Ovary (tissue), 9 donors: Measurements from ENCODE around the gene LDLRAD4. TPM values are rescaled to one million over a fixed set of nuclear protein-coding genes. Genes with fewer than 3 reads are reported as not detected.

ENCODE experiments used
- DNase-seq, 5 donors: peaks; one replicate each; pipeline ENCODE4 v3.0.0-alpha.2; 2019 to 2020
- H3K27ac ChIP-seq, 2 donors: fragments of 200-600 bp; one replicate each; pipeline versions ENCODE4 v1.5.1 to v1.8.0; 2019 to 2022
- H3K27me3 ChIP-seq: fragments of 200-600 bp; one replicate; pipeline ENCODE4 v1.8.0; 2022
- H3K36me3 ChIP-seq: fragments of 200-600 bp; sonication (generic); one replicate; pipeline ENCODE4 v1.5.1; 2019
- H3K4me1 ChIP-seq: one replicate; pipeline ENCODE4 v1.8.1; 2013; ENCODE audit warnings: mild to moderate bottlenecking, moderate library complexity; ENCODE audit not compliant: insufficient read depth
- H3K4me3 ChIP-seq: fragments of 200-600 bp; sonication (generic); one replicate; pipeline ENCODE4 v1.5.1; 2017
- H3K9me3 ChIP-seq, 2 donors: fragments of 200-600 bp in 1 of 2; sonication (generic) in 1 of 2; one replicate each; pipeline versions ENCODE4 v1.5.1 to v1.8.1; 2013 to 2019; ENCODE audit warnings: mild to moderate bottlenecking in 1 of 2, moderate library complexity in 1 of 2
- CTCF ChIP-seq, 3 donors: fragments of 450-650 bp in 2 of 3; fragments of 200-600 bp in 1 of 3; IDR thresholded peaks; one replicate each; pipeline versions ENCODE4 v1.5.1 to v1.8.0; 2016 to 2022; ENCODE audit warnings: antibody characterized with exemption in 3 of 3, mild to moderate bottlenecking in 1 of 3
- EP300 ChIP-seq: sonication (generic); formaldehyde crosslinking; IDR thresholded peaks from one replicate; pipeline ENCODE4 v1.6.1; 2017; ENCODE audit warnings: antibody characterized with exemption
- POLR2A ChIP-seq: fragments of 450-650 bp; IDR thresholded peaks from one replicate; pipeline ENCODE4 v1.6.1; 2017; ENCODE audit warnings: antibody characterized with exemption, mild to moderate bottlenecking, moderate library complexity
- WGBS, 3 donors: extraction: QIAGEN DNeasy Blood & Tissue Kit in 1 of 3; methylation state at CpG; one replicate each; pipeline versions ENCODE4 v1.1.5 to v1.1.7; 2013 to 2017; 5-methylcytosine and 5-hydroxymethylcytosine counted together
- intact Hi-C, 4 donors: fragments of 100-400 bp; cut with DNase I; formaldehyde crosslinking; loops; one replicate each; pipeline versions ENCODE4 v1.11.0 to v1.15.1; 2022 to 2023
- polyA plus RNA-seq, 2 donors: library from polyadenylated mRNA; stranded (reverse); fragments of 200-250 nt in 1 of 2; fragments of 350-450 nt in 1 of 2; fragmentation: Illumina TruSeq in 1 of 2; extraction: RNeasy Lipid Tissue Mini Kit (QIAGEN cat#74804) in 1 of 2; gene quantifications; one replicate each; pipeline ENCODE4 v1.2.3, GENCODE V29; 2013 to 2014
- total RNA-seq, 7 donors: library from RNA; depleted of rRNA in 2 of 7; stranded (reverse); fragments of >200 nt in 2 of 7; fragmentation: NEBNext Ultra II Directional in 3 of 7; extraction: Animal tissue kit (Norgen Biotek cat#: 25700) in 3 of 7; gene quantifications; one replicate each; pipeline versions ENCODE4 v1.1.0 to v1.2.4, GENCODE V29; 2016 to 2023
- donor health status: DM: no; HTN: no; CAD: no; lungs with moderate emphysema.
- donor health status: DM: no; HTN: no; CAD: no.
- donor health status: Bipolar disorder and iron deficiency.
- donor health status: DM: yes; HTN: yes; CAD: no.
- donor health status: DM: no; HTN: no; CAD: no.
- donor health status: DM: yes; HTN: yes; CAD: no.

LDLRAD4 gene
- total and polyA plus RNA-seq, 9 donors, result 2.3 to 31.6 (median 8.3) TPM

GRCh38 chr18:13237641-13238040 is 19.1 kb downstream of the LDLRAD4 start:
- H3K36me3 ChIP-seq, result no peaks in the 10 kb centered on the region
- WGBS, 3 donors, result 96 to 97% (median 96%) methylated on average over 3 of the region's 3 CpGs
- H3K4me1 ChIP-seq, result no peaks in the 10 kb centered on the region
- intact Hi-C loops, result no loop called here
- no peaks in the 10 kb centered on the region for H3K9me3 ChIP-seq
- no peak for DNase-seq
- H3K4me3 ChIP-seq, result no peak overlapping the region
- no peaks in the 10 kb centered on the region for H3K27me3 ChIP-seq
- no peak overlapping the region for H3K27ac ChIP-seq
- TF ChIP-seq CTCF (IDR thresholded peaks at IDR 0.05), result no peak
- TF ChIP-seq POLR2A, result no peak
- no peak for TF ChIP-seq EP300

- DNase-seq, result no peak
- Histone ChIP-seq H3K36me3 (no peaks in the 10 kb centered on the region), H3K4me1 (no peaks in the 10 kb centered on the region), H3K9me3 (no peaks in the 10 kb centered on the region), H3K27ac (no peak overlapping the region), H3K4me3 (no peak overlapping the region), H3K27me3 (no peaks in the 10 kb centered on the region)
- 88 to 92% (median 90%) methylated on average over 13 of the region's 13 CpGs for WGBS, 3 donors
- TF ChIP-seq EP300, result no peak
- TF ChIP-seq CTCF (IDR thresholded peaks at IDR 0.05), result no peak
- TF ChIP-seq POLR2A, result no peak
- intact Hi-C loops, result no loop called here
Measured at GRCh38 chr18:13239171-13239956, 20.8 kb downstream of the LDLRAD4 start.

- TF ChIP-seq EP300 (no peak), POLR2A (no peak), CTCF (IDR thresholded peaks at IDR 0.05) (no peak)
Measured at GRCh38 chr18:13240060-13240725, 21.6 kb downstream of the LDLRAD4 start.

GRCh38 chr18:13241083-13241892 is 22.7 kb downstream of the LDLRAD4 start:
- H3K36me3 ChIP-seq, result no peaks in the 10 kb centered on the region
- no peak overlapping the region for H3K27ac ChIP-seq
- 92 to 94% (median 93%) methylated on average over 31 of the region's 31 CpGs for WGBS, 3 donors
- H3K9me3 ChIP-seq, result no peaks in the 10 kb centered on the region
- no peaks in the 10 kb centered on the region for H3K27me3 ChIP-seq
- DNase-seq, result no peak
- H3K4me1 ChIP-seq, result no peaks in the 10 kb centered on the region
- no peak overlapping the region for H3K4me3 ChIP-seq
- intact Hi-C loops, result no loop called here
- TF ChIP-seq EP300, result no peak
- TF ChIP-seq CTCF (IDR thresholded peaks at IDR 0.05), result no peak
- no peak for TF ChIP-seq POLR2A

More at GRCh38 chr18:13240060-13240725, 21.6 kb downstream of the LDLRAD4 start:
- H3K4me3 ChIP-seq, result no peak overlapping the region
- intact Hi-C loops, result no loop called here
- no peaks in the 10 kb centered on the region for H3K36me3 ChIP-seq
- H3K27me3 ChIP-seq, result no peaks in the 10 kb centered on the region
- DNase-seq, result no peak
- no peaks in the 10 kb centered on the region for H3K9me3 ChIP-seq
- H3K27ac ChIP-seq, result no peak overlapping the region
- 94 to 96% (median 94%) methylated on average over 15 of the region's 15 CpGs for WGBS, 3 donors
- H3K4me1 ChIP-seq, result no peaks in the 10 kb centered on the region
